B cell (primary cell): ENCODE measurements around the gene SLC6A4.
"Not testable (repeated sequence)": the region's sequence is repeated elsewhere in the genome, so short reads cannot be mapped to it uniquely, and the experiment has no call there.

Experiments used
- CTCF ChIP-seq: fragments of 200-600 bp; IDR thresholded peaks from one replicate; pipeline ENCODE4 v1.8.0; 2022; ENCODE audit warnings: antibody characterized with exemption, mild to moderate bottlenecking
- EZH2 ChIP-seq: IDR thresholded peaks from 2 replicates; pipeline ENCODE4 v1.6.1; 2012; ENCODE audit warnings: borderline replicate concordance, low read depth, mild to moderate bottlenecking, moderate library complexity, low read length; ENCODE audit not compliant: insufficient read depth, poor library complexity, severe bottlenecking

GRCh38 chr17:30230009-30230408 lies 5.5 kb downstream of the SLC6A4 start:
- TF ChIP-seq CTCF, EZH2: not testable (repeated sequence)
